Stimulated activated CD4-positive, alpha-beta T cell treated with anti-CD3 and anti-CD28 coated beads, Interleukin-12 subunit alpha, Interleukin-12 subunit beta, amount 100 ng/mL, for 24 hours (primary cell): ENCODE measurements around the gene BMPER.

Experiments
- DNase-seq, 2 experiments: peaks; one replicate each; pipeline ENCODE4 v3.0.0-alpha.2; 2020; ENCODE audit warnings: low read depth in 2 of 2

BMPER gene

DNA sequence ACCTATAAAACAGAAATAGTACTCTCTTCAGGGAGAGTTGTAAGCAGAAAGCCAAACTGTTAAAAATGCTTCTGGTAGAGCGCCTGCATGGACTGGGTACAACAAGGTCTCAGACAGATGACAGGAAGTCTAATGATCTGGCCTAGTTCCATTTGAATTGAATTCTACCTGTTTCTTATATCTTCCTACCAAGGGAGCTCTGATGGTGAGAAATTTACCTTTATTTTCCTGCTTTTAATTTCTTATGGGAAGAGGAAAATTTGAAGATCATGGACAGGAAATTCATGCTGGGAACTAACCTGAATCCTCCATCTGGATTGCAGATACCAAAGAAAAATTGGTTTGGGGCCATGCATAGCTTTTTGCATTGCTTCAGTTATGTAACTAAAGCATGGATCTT, 63.3 kb downstream of the BMPER start:
- DNase-seq: no peak

DNA sequence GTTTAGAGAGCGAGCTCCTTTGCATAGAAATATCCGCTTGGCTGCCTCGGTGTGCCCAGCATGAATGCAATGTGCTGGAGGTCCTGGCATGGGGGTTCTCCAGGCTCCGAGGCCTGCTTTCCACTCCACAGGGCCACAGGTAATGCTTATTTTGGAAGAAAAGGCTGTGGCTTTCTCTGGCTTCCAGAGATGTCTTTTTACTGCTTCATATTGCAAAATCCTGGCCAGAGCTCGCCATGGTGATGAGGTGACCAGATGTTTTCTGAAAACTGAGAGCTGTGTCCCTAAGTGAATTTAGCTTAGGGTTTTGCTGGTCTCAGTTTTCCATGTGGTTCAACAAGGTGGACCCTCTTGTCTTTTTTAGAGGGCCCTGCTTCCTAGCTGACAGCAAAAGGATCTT, 65.2 kb downstream of the BMPER start:
- DNase-seq: no peak

DNA sequence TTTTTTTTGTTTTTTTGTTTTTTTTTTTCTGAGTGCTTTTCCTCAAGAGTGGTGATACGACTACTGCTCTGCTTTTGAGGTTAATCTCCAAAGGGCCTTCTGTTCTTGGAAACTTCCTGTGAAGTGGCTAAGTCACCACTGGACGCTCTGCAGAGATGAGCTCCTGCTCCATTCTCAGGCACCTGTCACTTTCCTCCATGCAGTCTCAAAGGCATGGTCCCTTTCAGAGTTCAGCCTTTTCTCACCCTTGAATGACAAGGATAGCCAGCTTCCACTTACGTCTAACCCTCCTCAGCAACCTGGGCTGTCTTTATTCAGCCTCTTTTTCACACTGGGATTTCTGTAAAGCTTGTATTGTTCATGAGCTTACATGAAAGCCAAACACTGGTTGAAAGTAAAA, 65.8 kb downstream of the BMPER start:
- DNase-seq: no peak

DNA sequence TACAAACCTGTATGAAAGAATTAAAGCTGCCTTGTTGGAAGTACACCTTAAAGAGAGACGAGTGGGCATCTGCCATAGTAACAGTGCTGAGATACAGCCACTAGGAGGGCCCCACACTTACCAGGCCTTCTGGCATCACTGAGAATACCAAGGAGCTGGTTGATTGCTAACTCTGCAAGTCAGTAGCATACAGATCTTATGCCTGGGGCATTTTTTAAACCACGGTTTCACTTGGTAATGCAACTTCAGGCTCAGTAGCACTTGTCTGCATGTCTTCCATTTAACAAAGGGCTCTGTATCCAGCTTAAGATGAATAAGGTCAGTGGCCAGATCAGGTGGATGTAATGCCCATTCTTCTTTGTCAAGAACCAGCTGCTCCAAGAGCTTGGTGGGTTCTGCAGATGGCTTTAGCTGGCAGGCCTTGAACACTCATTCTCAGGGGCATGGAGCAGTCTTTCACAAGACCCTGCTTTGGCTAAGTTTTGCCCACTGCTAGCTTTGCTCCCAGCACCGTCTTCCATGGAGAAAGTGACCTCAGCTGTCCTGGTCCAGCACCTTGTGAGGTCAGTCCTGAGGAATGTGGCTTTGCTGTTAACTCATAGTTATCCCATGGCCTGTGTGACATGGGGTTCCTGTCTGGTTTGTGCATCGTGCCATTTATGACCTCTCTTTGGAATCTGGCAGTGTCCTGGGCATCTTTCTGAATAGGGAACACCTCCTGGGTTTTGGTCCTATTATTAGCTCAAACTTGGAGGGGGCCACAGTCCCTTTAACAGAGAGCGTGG, 68.1 kb downstream of the BMPER start:
- DNase-seq: no peak

DNA sequence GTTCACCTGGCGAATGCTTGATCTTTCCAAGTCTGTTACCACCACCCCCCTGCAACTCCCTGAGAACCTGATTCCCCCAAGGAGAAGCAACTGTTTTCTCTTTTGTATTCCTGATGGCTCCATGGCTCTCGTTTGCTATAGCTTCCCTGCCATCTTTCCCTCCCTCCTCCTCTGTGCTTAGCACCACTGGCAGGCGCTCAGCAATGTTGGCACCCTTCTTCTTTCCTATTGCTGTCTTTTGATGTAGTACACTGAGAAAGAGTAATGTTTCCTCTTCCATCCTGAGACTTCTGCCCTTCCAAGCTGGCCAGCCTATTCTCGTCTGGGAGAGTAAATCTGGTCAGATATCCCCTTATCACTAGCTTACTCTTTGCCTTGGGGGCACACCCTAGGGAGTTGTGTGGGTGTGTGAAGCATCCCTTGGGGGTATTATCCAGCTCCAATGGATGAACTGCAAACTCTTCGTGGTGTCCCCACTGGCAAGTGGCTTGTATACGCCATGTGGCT, 74.0 kb downstream of the BMPER start:
- no peak for DNase-seq

DNA sequence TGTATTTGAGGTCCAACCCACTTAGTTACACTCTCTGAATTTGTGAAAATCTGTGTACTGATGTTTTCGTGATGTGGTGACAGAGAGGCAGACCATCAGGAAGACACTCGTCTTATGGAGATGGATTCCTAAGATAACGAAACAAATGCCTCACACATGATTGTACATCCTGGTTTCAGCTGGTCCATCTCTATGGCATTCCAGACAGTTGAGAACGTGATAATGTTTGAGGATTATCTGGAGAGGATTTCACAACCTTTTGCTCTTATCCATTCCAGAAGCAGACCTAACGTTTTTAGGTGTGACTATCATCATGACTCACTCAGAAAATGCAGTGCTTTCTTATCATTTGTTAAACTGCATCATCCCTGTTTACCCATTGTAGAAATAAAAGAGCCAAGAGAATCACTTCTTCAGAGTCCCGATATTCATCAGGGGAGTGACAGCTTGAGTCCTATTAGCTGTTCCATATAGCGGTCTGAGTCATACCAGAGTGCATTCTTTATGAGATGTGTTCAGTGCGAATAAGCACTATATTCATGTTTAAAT, 74.5 kb downstream of the BMPER start:
- DNase-seq: no peak

DNA sequence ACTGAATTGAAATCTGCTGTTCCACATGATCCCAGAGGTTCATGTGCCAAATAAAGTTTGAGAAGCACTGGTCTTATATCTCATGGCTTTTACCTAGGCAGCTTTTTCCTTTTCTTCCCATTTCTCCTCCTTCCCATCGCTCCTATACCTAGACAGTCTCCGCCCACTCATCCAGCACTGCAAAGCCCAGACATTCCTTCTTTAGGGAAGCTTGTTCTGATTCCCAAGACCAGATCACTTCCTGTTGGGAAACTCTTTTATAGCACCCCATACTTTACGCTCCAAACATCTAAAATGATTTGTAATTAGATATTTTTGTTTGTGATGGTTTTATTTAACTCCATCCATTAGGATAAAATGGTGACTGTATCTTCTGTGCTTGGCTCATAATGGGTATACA, 75.9 kb downstream of the BMPER start:
- no peak for DNase-seq

DNA sequence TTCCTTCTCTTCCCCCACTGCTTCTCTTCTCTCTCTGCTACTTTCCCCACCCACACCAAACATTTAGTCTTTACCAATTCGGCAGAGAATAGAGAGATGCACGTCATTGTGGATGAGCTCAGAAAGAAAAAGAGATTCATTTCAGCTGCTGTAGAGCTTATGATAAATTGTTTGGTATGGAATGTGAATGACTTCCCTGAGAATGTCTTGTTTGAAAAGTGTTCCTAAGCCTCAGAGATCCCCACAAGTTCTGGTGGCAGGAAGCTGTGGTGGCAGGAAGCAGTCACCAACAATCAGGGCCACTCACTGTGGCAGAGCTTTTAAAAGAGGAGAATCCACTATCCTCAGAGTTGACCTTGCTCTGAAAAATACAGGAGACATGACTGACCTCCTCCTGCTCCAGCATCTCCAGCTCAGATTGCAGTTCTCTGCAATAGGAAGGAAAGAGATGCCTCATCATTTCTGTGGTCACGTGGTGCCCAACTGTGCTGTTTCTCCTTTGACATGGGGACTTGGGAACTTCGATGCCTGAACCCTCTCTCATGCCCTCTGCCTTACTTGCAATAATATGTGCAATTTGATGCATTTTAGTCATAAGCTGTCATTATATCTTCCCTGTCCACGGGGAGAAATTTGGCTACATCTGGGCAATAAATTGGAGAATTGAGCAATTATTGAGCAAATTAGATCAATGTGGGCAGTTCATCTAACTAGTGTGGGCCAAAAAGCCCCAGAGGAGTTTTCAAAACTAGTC, 76.5 kb downstream of the BMPER start:
- no peak for DNase-seq

DNA sequence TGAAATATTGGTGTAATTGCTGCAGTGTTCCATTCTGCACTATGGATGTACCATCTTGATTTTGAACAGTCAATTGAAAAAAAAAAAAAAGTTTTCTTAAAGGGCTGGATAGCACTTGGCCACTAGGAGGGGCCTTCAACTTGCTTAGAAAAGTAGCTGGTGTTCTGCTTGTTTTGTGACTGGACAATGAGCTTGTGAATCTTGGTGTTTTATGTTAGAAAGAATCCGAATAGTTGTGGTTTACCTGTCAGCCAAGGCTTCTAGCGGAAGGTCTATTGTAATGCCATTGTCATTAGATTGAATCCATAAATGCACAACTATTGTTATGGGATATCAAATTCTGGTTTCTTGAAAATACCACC, 77.1 kb downstream of the BMPER start:
- no peak for DNase-seq

DNA sequence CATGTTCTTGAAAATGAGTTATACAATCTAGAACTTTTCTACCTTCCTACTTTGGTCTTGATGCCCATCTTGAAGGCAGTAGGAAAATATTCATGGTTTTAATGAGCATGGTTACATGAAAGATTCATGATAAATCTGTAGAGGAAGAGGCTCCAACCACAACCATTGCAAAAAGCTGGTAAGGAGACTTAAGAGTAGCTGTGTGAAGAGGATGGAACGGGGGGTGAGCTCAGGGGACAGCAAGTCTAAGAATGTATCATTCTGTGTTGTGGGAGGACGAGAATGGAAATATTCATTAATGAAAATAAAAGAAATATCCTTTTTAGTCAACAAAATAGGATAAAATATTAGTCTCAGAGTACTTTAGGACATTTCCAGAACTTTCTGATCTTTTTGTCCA, 81.1 kb downstream of the BMPER start:
- no peak for DNase-seq

DNA sequence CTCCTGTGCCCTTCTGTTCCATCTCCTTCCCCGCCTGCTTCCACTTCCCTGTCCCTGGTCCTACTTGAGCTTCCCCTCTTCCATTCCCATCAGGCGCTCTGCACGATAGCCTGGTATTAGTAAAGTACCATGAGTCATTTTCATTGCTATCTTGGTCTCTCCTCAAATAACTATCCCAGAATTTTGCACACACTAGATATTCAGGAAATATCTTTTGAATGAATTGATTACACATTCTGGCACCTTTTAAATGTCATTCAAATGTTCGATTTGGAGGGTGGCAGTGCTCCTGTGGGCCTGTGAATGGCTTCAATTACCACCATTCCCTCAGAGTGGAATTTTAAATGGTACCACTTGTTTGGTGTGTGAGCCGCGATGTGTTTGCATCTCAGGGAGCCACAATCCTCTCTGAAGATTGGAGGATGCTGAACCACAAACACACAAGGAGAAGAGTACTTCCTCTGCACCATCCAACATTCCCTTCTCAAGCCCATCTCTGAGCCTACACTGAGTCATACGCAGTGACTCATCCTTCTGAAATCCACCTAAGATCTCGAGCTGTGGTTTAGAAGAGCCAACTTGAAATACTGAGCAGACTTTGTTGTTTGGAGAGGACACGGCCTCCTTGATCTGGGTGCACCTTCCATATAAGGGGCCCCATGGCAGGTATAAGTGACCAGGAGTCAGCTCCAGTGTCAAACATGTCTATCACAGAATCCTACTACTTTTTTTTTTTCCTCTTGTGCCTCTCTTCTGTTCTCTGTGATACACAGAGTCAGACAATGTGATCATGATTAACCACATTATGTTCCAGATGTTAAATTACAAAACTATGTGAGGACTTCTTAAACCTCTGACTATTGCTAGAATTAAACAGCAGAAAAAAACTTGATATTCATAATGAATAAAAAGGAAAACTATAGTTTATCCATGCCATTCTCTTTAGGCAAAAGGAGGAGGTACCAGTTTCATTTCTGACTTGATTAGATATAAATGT, 81.9 kb downstream of the BMPER start:
- DNase-seq: no peak

DNA sequence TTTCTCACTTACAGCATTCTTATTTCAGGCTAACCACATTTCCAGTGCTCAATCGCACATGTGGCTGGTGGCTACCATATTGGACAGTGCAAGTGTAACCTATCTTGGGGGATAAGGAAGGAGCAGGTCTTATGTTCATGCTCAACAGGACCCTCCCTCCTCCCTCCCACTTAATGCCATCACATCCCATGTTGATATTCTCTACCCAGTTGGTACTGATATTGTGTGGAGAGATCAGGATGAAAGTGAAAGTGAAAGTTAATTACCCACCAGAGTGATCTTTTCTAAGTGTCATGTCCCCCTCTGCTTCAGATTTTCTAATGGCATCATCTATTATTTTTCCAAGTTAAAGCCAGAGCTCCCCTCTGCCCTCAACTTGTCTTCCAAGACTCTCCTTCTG, 91.6 kb downstream of the BMPER start:
- no peak for DNase-seq

DNA sequence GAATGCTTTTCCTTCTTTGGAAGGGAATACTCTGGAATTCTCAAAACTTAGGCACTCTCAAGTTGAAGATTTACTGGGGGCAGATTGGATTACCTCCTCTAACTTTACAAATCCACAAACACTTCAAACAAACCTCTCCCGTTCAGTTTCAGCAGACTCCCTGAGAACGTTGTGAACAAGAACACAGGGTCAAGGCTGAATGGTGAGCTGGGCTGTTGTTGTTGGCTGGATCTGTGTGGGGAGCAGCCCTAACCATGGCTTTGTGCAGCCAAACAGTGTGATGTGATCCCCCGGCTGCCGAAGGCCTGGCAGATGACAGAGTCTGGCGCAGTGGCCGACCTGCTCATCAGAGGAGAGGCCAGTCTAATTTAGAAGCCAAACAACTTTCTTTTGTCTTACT, 93.1 kb downstream of the BMPER start:
- no peak for DNase-seq

DNA sequence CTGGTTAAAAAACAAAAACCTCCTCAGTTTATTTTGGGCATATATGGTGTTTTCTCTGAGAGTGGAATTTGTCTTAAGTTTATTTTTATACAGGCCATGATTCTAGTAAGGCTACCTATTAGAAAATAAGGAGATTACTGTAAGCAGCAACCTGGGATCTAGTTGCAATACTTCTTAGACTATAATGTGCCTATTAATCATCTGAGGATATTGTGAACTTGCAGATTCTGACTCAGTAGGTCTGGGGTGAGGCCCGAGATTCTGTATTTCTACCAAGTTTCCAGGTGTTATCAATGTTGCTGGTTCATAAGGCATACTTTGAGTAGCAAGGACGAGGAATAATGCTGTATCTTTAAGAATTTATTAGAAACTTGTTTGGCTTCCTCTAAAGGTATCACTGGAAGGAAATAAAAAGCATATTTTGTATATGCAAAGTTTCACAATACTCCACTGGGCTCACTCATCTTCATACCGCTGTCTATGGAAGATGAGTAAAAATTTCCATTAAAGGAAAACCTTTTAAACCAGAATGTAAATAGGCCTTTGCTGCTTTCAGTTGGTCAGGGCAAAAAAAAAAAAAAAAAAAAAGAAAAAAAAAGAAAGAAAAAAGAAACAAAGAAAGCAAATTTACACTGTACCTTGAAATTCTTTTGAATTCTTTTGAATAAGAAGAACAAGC, 105.8 kb downstream of the BMPER start:
- DNase-seq: no peak

DNA sequence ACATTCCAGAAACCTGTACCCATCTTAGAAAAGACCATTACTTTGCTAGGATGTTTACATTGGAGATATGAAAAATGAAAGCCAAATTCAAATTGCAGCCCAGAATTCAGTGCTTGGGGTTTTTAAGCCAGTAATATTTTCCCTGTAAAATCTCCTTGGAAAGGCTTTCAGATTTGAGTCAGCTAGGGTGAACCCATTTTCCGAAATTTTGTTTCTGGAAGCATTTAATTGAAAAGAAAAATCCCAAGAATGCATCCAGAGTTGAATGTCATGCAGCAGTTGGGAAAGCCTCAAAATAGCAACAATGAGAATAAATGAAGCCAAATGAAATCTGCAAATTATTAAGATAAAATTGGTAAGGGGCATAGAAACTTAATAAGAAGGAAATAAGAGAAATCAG, 106.4 kb downstream of the BMPER start:
- no peak for DNase-seq

DNA sequence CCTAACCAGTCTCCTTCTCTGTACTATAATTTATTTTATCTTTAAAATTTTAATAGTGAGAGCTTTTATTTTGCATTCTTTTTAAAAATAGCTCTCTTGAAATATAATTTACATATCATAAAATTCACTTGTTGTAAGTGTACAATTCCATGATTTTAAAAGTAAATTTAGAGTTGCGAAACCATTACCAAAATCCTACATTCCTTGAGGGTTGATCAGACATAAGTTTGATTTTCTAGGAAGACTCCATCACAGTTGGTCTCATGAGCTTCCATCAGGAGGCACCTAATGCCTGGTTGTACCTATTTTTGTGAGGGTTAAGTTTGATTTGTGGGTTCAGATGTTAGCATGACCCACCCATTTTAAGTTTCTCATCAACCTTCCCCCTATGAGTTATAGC, 108.1 kb downstream of the BMPER start:
- no peak for DNase-seq

DNA sequence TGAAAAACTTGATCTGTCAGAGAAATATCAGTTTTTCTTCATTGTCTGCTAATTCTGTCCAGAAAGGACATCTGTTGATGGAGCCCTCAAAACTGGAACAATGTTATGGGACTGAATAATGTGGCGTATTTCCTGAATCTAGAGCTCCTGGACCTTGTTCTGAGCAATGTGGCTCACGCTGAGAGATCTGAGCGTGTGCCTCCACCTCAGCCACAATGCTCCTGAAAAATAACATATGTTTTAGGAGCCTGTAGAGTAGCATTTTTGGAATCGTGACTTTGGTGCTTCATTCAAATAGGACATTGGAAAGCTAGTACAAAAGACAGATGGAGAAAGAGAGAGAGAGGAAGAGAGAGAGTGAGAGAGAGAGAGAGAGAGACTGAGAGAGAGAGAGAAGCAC, 110.3 kb downstream of the BMPER start:
- no peak for DNase-seq

DNA sequence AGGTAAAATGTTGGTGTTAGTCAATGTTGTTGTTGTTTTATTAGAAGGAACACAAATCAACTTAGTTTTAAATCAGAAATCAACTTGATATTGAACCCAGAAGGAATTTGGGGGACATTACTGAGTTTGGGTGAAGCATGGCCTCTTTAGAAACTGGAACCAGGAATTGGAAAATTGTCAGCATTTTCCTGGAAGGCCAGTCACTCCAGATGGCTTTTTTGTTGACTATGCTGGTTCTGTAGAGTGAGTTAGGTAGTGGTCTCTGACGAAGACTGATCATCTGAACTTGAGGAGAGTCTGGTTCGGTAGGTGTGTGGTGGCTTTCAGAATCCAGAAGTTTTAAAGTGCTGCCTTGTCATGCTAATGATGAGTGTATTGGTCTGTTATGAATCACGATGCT, 111.5 kb downstream of the BMPER start:
- no peak for DNase-seq

DNA sequence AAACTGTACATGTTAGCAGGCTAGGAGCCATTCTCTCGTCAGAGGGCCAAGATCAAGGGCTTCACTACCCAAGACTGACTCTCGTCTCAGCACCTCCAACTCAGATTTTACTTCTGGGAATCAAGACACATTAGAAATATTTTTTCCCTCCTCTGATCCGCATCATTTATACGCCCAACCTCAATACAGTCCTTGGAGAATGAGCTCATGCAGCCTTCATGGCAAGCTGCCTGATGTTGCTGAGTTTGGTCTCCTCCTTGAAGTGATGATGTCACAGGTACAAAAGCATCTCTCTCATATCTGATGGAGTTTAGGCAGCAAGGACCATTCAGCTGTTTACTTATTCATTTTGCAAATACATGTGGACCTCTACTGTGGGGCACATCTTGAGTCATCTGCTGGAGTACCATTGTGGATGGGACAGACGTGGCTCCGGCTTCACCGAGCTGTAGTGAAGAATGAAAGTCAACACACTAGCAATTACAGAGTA, 114.0 kb downstream of the BMPER start:
- DNase-seq: no peak

DNA sequence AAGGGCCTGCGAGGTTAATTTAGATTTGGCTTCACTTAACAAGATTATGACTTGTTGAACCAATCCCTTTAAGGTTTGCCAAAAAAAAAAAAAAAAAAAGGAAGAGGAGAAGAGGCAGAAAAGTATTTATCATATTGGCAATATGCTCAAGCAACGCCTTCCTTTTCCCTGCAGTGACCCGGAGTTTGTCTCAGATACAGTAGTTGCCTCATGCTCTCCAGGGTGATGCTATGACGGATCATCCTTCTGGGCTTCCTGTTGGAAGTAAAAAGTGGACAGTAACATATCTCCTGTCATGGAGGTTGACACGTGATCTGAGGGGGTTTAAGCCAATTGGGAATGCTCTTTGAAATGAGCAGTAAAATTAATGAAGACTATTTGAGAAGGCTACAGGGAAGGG, 117.3 kb downstream of the BMPER start:
- DNase-seq: no peak

DNA sequence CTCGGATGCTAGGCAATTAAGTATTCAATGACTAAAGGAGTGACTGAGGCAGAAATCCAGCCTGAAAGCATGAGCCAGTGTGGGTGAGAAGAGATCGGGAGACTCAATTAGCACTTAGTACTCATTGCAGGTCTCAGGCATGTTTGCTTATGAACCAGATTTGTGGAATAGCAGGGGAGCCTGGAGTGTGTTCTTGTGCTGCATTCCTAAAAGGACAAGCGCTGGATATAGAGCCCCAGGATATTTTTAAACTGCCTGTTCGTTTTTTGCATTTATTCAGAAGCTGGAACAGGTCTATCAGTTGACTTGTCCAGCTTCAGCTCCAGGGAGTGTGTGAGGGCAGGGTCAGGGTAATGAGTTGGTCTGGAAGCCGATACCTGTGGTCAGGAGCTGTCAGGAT, 120.3 kb downstream of the BMPER start:
- DNase-seq: no peak
